CD4-positive, alpha-beta T cell (primary cell): ENCODE results near the gene AGBL1. TPM values are rescaled to one million over a fixed set of nuclear protein-coding genes. Genes with fewer than 3 reads are reported as not detected.

ENCODE experiments used
- ATAC-seq: fragments of 200-7000 bp; cut with Tn5 transposase; one replicate; pipeline ENCODE4 v1.10.0; 2022; ENCODE audit warnings: mild to moderate bottlenecking; ENCODE audit not compliant: poor library complexity
- CTCF ChIA-PET: fragments of 350-600 bp; sonication (Branson Sonifier 250); formaldehyde crosslinking; loops from one replicate; lab custom pipeline; 2021; ENCODE audit warnings: antibody characterized with exemption, inconsistent platforms; lab: Charles Lee
- POLR2A ChIA-PET: fragments of 350-600 bp; sonication (Branson Sonifier 250); formaldehyde crosslinking; loops from one replicate; lab custom pipeline; 2021; ENCODE audit warnings: antibody characterized with exemption, inconsistent platforms; lab: Charles Lee
- DNase-seq, 14 experiments: peaks; one replicate each; pipeline ENCODE4 v3.0.0-alpha.2; 2013 to 2020; ENCODE audit warnings: mixed read lengths in 2 of 14
- H3K27ac ChIP-seq, 2 donors: one replicate each; pipeline versions ENCODE4 v1.5.1 to v1.7.0; 2013; ENCODE audit warnings: low read length in 2 of 2, low read depth in 1 of 2, mild to moderate bottlenecking in 1 of 2
- H3K27me3 ChIP-seq, 2 experiments: 1 replicate in 1 of 2; 2 replicates in 1 of 2; pipeline versions ENCODE4 v1.6.1 to v1.7.0; 2013; ENCODE audit warnings: low read length in 2 of 2, control low read depth in 1 of 2, mild to moderate bottlenecking in 1 of 2, moderate library complexity in 1 of 2; ENCODE audit not compliant: insufficient read depth in 2 of 2, control insufficient read depth in 1 of 2
- H3K36me3 ChIP-seq: one replicate; pipeline ENCODE4 v1.6.1; 2013; ENCODE audit warnings: low read length, control low read depth; ENCODE audit not compliant: insufficient read depth
- H3K4me1 ChIP-seq: one replicate; pipeline ENCODE4 v1.6.1; 2013; ENCODE audit warnings: low read length, control low read depth; ENCODE audit not compliant: insufficient read depth
- H3K4me3 ChIP-seq: one replicate; pipeline ENCODE4 v1.5.1; 2013; ENCODE audit warnings: mild to moderate bottlenecking, low read length, moderate library complexity
- H3K9me3 ChIP-seq, 2 experiments: 1 replicate in 1 of 2; 2 replicates in 1 of 2; pipeline versions ENCODE4 v1.6.1 to v1.7.0; 2013; ENCODE audit warnings: low read length in 2 of 2, mild to moderate bottlenecking in 2 of 2, control low read depth in 1 of 2, moderate library complexity in 1 of 2; ENCODE audit not compliant: control insufficient read depth in 1 of 2, insufficient read depth in 1 of 2
- H3K27ac Mint-ChIP-seq: one replicate; pipeline ENCODE4 v1.8.0; 2020; ENCODE audit warnings: mixed read lengths
- H3K27me3 Mint-ChIP-seq: one replicate; pipeline ENCODE4 v1.8.0; 2021; ENCODE audit warnings: mixed read lengths
- H3K36me3 Mint-ChIP-seq: one replicate; pipeline ENCODE4 v1.8.0; 2021; ENCODE audit warnings: low read depth, mixed read lengths
- H3K4me1 Mint-ChIP-seq: one replicate; pipeline ENCODE4 v1.8.0; 2021; ENCODE audit warnings: low read depth, mixed read lengths
- H3K4me3 Mint-ChIP-seq: one replicate; pipeline ENCODE4 v1.8.0; 2020; ENCODE audit warnings: mild to moderate bottlenecking, mixed read lengths
- H3K9me3 Mint-ChIP-seq: one replicate; pipeline ENCODE4 v1.8.0; 2020; ENCODE audit warnings: mixed read lengths
- intact Hi-C, 2 experiments: fragments of 100-400 bp; cut with DNase I in 1 of 2; cut with micrococcal nuclease in 1 of 2; formaldehyde crosslinking; loops; one replicate each; pipeline versions ENCODE4 v1.15.1 to v1.9.0; 2023 to 2025; cut with DNase I, micrococcal nuclease
- total RNA-seq, 174 experiments: library from RNA in 2 of 174; stranded (reverse) in 2 of 174; gene quantifications; one replicate each; pipeline ENCODE4 v1.2.3 and lab custom pipeline; 2021 to 2026
- TF ChIP-seq, protein P1 (sequence below): fragments of 200-600 bp; IDR thresholded peaks from one replicate; pipeline ENCODE4 v1.8.0; 2022; ENCODE audit warnings: antibody characterized with exemption, mild to moderate bottlenecking

Gene AGBL1
- total RNA-seq, 2 experiments from 2014 or later: not detected

GRCh38 chr15:86849558-86850285, 770.1 kb downstream of the AGBL1 start:
- peaks cover 0 to 4% of the 10 kb centered on the region in 2 experiments for H3K9me3 ChIP-seq
- H3K36me3 ChIP-seq: no peaks in the 10 kb centered on the region
- H3K27ac ChIP-seq: no peak overlapping the region
- Mint-ChIP-seq H3K36me3 (no peaks in the 10 kb centered on the region), H3K4me1 (no peaks in the 10 kb centered on the region), H3K9me3 (no peaks in the 10 kb centered on the region), H3K27me3 (no peaks in the 10 kb centered on the region), H3K27ac (no peak overlapping the region), H3K4me3 (no peak overlapping the region)
- TF ChIP-seq, protein P1, sequence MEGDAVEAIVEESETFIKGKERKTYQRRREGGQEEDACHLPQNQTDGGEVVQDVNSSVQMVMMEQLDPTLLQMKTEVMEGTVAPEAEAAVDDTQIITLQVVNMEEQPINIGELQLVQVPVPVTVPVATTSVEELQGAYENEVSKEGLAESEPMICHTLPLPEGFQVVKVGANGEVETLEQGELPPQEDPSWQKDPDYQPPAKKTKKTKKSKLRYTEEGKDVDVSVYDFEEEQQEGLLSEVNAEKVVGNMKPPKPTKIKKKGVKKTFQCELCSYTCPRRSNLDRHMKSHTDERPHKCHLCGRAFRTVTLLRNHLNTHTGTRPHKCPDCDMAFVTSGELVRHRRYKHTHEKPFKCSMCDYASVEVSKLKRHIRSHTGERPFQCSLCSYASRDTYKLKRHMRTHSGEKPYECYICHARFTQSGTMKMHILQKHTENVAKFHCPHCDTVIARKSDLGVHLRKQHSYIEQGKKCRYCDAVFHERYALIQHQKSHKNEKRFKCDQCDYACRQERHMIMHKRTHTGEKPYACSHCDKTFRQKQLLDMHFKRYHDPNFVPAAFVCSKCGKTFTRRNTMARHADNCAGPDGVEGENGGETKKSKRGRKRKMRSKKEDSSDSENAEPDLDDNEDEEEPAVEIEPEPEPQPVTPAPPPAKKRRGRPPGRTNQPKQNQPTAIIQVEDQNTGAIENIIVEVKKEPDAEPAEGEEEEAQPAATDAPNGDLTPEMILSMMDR: no peak
- DNase-seq: no peak
- CTCF ChIA-PET: no interaction called here
- no peak for ATAC-seq
- H3K4me3 ChIP-seq: no peak overlapping the region
- POLR2A ChIA-PET: no interaction called here
- H3K27me3 ChIP-seq: no peaks in the 10 kb centered on the region
- no peaks in the 10 kb centered on the region for H3K4me1 ChIP-seq
- intact Hi-C loops: no loop called here

DNA sequence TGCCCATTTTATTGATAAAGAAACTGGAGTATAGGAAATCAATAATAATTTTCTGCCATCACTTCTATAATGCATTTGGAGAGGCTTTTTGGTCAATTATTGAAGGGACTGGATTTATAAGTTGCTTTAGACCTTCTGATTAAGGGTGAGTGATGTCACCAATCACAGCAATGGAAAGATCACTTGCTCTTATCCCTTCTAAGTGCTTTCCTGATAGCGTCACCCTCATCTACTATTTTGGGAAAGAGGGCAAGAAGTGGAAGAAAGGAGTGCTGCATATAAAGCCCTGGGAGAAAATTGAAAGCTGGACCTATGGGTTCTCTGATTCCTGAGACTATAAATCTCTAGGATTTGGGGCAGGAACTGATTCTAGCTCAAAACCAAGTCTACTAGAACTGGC, 771.3 kb downstream of the AGBL1 start:
- H3K4me3 Mint-ChIP-seq: no peak overlapping the region
- no peaks in the 10 kb centered on the region for H3K9me3 Mint-ChIP-seq
- intact Hi-C loops: no loop called here
- no peaks in the 10 kb centered on the region for H3K27me3 ChIP-seq
- CTCF ChIA-PET: no interaction called here
- no peak overlapping the region for H3K4me3 ChIP-seq
- H3K27me3 Mint-ChIP-seq: no peaks in the 10 kb centered on the region
- DNase-seq (no peak), ATAC-seq (no peak)
- POLR2A ChIA-PET: no interaction called here
- H3K9me3 ChIP-seq: peaks cover 0 to 4% of the 10 kb centered on the region in 2 experiments
- H3K36me3 Mint-ChIP-seq: no peaks in the 10 kb centered on the region
- H3K36me3 ChIP-seq: no peaks in the 10 kb centered on the region
- TF ChIP-seq, protein P1: no peak
- H3K4me1 Mint-ChIP-seq: no peaks in the 10 kb centered on the region
- H3K4me1 ChIP-seq: no peaks in the 10 kb centered on the region
- H3K27ac Mint-ChIP-seq: no peak overlapping the region
- H3K27ac ChIP-seq: no peak overlapping the region

- no peaks in the 10 kb centered on the region for H3K27me3 Mint-ChIP-seq
- H3K27ac Mint-ChIP-seq: no peak overlapping the region
- CTCF ChIA-PET: no interaction called here
- H3K4me1 Mint-ChIP-seq: no peaks in the 10 kb centered on the region
- intact Hi-C loops: no loop called here
- POLR2A ChIA-PET: no interaction called here
- H3K36me3 Mint-ChIP-seq: no peaks in the 10 kb centered on the region
- H3K4me3 Mint-ChIP-seq: no peak overlapping the region
- Histone ChIP-seq H3K9me3 (no peaks in the 10 kb centered on the region), H3K4me1 (no peaks in the 10 kb centered on the region), H3K4me3 (no peak overlapping the region), H3K36me3 (no peaks in the 10 kb centered on the region), H3K27me3 (no peaks in the 10 kb centered on the region), H3K27ac (no peak overlapping the region)
- ATAC-seq (no peak), DNase-seq (no peak)
- no peaks in the 10 kb centered on the region for H3K9me3 Mint-ChIP-seq
- TF ChIP-seq, protein P1: no peak
Observed at GRCh38 chr15:86852741-86853140, 773.1 kb downstream of the AGBL1 start.
